SKM-1 (cell line): ENCODE measurements around the gene LARGE1.
"Not testable (repeated sequence)": the region's sequence is repeated elsewhere in the genome, so short reads cannot be mapped to it uniquely, and the experiment has no call there.

ENCODE experiments used
- DNase-seq: peaks from one replicate; lab custom pipeline; 2025; ENCODE audit not compliant: unreplicated experiment; lab: John Stamatoyannopoulos, UW

The LARGE1 gene

GRCh38 chr22:33570110-33570509 is 350.2 kb downstream of the LARGE1 start:
- no peak for DNase-seq

GRCh38 chr22:33569559-33569958 is 350.7 kb downstream of the LARGE1 start:
- no peak for DNase-seq

GRCh38 chr22:33569018-33569417 is 351.3 kb downstream of the LARGE1 start:
- DNase-seq, result no peak

- DNase-seq, result not testable (repeated sequence)
These were observed 353.8 kb downstream of the LARGE1 start for GRCh38 chr22:33566495-33566894.

GRCh38 chr22:33565580-33565995 is 354.7 kb downstream of the LARGE1 start:
- DNase-seq, result no peak

- no peak for DNase-seq
These were observed 355.6 kb downstream of the LARGE1 start for GRCh38 chr22:33564683-33565082.

GRCh38 chr22:33563220-33563964 is 356.9 kb downstream of the LARGE1 start:
- no peak for DNase-seq

GRCh38 chr22:33562501-33562900 is 357.8 kb downstream of the LARGE1 start:
- DNase-seq, result no peak

GRCh38 chr22:33561149-33561807 is 359.0 kb downstream of the LARGE1 start:
- DNase-seq, result no peak

- DNase-seq, result no peak
These were observed 362.4 kb downstream of the LARGE1 start for GRCh38 chr22:33557836-33558235.

- no peak for DNase-seq
These were observed 364.3 kb downstream of the LARGE1 start for GRCh38 chr22:33555814-33556522.

- DNase-seq, result no peak
These were observed 366.8 kb downstream of the LARGE1 start for GRCh38 chr22:33553493-33553892.

- DNase-seq, result no peak
These were observed 375.6 kb downstream of the LARGE1 start for GRCh38 chr22:33544707-33545106.

GRCh38 chr22:33542722-33543121 is 377.6 kb downstream of the LARGE1 start:
- no peak for DNase-seq

- no peak for DNase-seq
These were observed 378.1 kb downstream of the LARGE1 start for GRCh38 chr22:33542153-33542552.

- DNase-seq, result no peak
These were observed 380.1 kb downstream of the LARGE1 start for GRCh38 chr22:33539902-33540751.

GRCh38 chr22:33539202-33539901 is 380.9 kb downstream of the LARGE1 start:
- DNase-seq, result no peak

- no peak for DNase-seq
These were observed 381.9 kb downstream of the LARGE1 start for GRCh38 chr22:33538277-33538885.

- no peak for DNase-seq
These were observed 383.2 kb downstream of the LARGE1 start for GRCh38 chr22:33537059-33537458.
